Measurements from ENCODE around the gene LRRC63. TPM values are rescaled to one million over a fixed set of nuclear protein-coding genes. Genes with fewer than 3 reads are reported as not detected.
"Not testable (repeated sequence)": the region's sequence is repeated elsewhere in the genome, so short reads cannot be mapped to it uniquely, and the experiment has no call there.

Gene LRRC63
- total and polyA plus RNA-seq, 2 of the 4 experiments (the other 2 are of a cell fraction), result not detected

- H3K56ac ChIP-seq (ENCODE audit: extremely low read depth, insufficient read depth, low read length); H2BK20ac ChIP-seq (ENCODE audit: low read depth, low read length); H2AFZ ChIP-seq (replicated peaks; ENCODE audit: low read length, poor library complexity); H3K9me3 ChIP-seq (ENCODE audit: control insufficient read depth, insufficient read depth, low read length); H3K9ac ChIP-seq (ENCODE audit: low read depth, low read length); DNase-seq; dilution Hi-C loops (cut with HindIII; ENCODE audit: low sequenced_read_pairs, unreplicated experiment); H4K5ac ChIP-seq (ENCODE audit: low read depth, low read length); H3K9me1 ChIP-seq (ENCODE audit: insufficient read depth, low read length); H2BK15ac ChIP-seq (ENCODE audit: low read depth, low read length); H4K91ac ChIP-seq (ENCODE audit: insufficient read depth, low read depth, low read length); H3K27ac ChIP-seq (ENCODE audit: insufficient read depth, low read length); H4K20me1 ChIP-seq (ENCODE audit: insufficient read depth, low read length); H3K4me1 ChIP-seq (ENCODE audit: control insufficient read depth, insufficient read depth, low read length); H3K23ac ChIP-seq (ENCODE audit: low read depth, low read length); H2BK5ac ChIP-seq (ENCODE audit: low read depth, low read length, poor library complexity, severe bottlenecking); H2BK120ac ChIP-seq (ENCODE audit: low read depth, low read length); intact Hi-C loops (cut with micrococcal nuclease); H3K14ac ChIP-seq (replicated peaks; ENCODE audit: low read depth, low read length); H3K79me1 ChIP-seq (ENCODE audit: low read depth in 1 of 2, low read length in 2 of 2); ATAC-seq (ENCODE audit: low read depth); BruUV-seq (replicated peaks); POLR2A ChIA-PET (ENCODE audit: unreplicated experiment); H3K4ac ChIP-seq (ENCODE audit: low read depth, low read length); H2AK9ac ChIP-seq (replicated peaks; ENCODE audit: low read depth, low read length, poor library complexity); H3K36me3 ChIP-seq (ENCODE audit: control insufficient read depth, insufficient read depth, low read length); H4K8ac ChIP-seq (ENCODE audit: low read depth in 2 of 2, low read length in 2 of 2); in situ Hi-C loops (cut with MboI; ENCODE audit: low sequenced_read_pairs); H2AK5ac ChIP-seq (ENCODE audit: low read depth, low read length); H3K27me3 ChIP-seq (ENCODE audit: control insufficient read depth, insufficient read depth, low read length); H3K18ac ChIP-seq (ENCODE audit: low read depth, low read length); CTCF ChIA-PET; H3K4me2 ChIP-seq (ENCODE audit: low read depth, low read length); H3K4me3 ChIP-seq (ENCODE audit: insufficient read depth, low read depth, low read length): not testable (repeated sequence)
- WGBS, 2 experiments (ENCODE audit: extremely low coverage in 2 of 2, insufficient read length in 1 of 2), result 91% methylated on average over 14 of the region's 36 CpGs; no CpG with 5 or more reads in 1 of the 2 experiments
Measured at GRCh38 chr13:46162741-46163140, 49.0 kb upstream of the LRRC63 start.
